Measurements from ENCODE around the gene TBX5.
"Not testable (repeated sequence)": the region's sequence is repeated elsewhere in the genome, so short reads cannot be mapped to it uniquely, and the experiment has no call there.

Gene TBX5

DNA sequence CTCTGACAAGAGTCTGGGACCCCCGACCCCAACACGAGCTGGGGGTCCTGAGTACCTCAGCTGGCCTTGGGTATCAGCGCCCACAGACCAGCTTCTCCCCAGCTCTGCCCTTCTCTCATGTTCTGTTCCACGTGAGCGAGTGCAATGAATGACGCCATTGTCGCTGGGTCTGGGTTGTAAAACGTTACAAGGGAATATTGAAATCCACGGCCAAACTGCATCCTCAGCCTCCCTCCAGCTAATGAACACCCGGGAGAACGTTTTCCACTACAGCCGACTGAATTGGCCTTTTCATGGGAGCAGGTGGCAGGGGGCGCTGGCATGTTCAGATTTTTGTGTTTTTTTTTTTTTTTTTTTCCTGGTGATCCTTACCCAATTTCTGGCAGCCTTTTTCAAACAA lies 34.7 kb downstream of the TBX5 start:
- DNase-seq: no peak

DNA sequence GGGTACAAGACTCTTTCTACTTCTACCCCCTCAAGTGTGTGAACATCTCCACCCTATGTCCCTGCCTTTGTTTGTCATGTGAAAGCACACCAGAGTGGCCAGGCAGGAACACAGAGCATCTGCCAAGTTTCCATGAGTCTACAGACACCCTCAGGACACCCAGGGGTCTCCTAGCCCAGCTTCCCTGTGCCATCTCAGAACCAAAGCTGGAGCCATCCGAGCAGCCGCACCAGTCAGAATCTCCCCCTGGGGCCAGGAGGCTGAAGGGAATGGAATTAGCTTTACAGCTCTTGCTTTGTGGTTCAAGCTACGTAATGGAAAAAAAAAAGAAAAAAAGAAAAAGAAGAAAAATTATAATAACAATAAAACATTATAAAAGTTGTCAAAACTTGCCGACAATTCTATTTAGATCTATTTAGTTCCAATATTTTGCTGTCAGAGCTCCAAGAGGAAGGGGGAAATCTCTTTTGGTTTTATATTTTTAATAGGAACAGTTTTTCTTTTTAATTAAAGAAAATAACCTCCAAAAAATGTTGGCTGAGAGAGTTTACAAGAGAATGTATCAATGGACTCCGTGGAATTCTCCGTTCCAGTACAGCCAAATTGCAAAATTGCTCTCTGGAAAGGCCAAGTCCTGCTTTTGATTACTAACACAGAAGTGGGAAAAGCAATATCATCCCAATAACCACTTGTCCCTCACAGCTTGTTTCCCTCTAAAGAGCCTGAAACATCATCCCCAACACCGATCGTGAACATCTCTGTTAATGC lies 37.1 kb downstream of the TBX5 start:
- DNase-seq: no peak

DNA sequence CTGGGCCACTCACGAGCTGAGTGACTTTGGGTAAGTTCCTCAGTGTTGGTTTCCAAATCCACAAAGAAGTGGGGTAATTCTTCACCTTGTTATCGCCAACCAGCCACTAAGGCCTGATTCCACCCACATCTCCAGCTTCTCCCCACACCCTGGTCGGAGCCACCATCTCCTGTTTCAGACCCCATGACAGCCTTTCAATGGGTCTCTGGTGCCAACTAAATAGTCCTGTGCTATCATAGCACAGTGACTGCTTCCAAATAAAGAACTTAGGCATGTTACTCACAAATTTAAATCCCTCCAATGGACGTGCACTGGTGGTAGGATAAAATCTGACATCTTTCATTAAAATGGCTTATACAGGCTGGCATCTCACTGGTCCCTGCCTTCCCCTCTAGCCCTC lies 44.0 kb downstream of the TBX5 start:
- no peak for DNase-seq

DNA sequence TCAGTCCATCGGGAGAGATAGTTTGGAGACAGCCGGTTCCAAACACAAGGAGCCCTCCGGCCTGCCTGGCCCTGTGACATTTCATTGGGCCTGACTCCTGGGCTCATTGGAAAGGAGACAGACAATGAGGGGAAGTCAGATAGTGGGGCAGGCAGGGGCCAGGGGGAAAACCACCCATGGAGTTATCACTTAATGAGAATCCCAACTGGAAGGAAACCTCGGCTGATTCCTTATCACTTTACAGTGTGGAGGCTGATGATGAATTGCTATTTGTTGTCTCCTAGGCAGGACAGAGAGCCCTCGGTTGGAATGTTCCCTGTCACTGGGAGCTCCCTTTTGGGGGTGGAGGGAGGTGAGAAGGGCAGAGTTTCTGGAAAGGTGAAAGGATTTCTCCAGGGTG lies 44.4 kb downstream of the TBX5 start:
- DNase-seq: no peak

DNA sequence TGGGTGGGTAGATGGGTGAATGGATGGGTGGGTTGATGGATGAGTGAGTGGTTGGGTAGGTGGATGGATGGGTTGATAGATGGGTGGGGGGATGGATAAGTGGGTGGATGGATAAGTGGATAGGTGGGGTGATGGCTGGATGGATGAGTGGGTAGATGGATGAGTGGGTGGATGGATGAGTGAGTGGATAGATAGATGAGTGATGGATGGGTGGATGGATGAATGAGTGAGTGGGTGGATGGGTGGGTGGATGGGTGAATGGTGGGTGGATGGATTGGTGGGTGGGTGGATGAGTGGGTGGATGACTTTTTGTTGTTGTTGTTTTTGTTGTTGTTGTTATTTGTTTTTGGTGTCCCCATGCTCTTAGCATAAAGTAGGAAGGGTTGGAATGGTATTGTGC lies 45.5 kb downstream of the TBX5 start:
- DNase-seq: no peak

DNA sequence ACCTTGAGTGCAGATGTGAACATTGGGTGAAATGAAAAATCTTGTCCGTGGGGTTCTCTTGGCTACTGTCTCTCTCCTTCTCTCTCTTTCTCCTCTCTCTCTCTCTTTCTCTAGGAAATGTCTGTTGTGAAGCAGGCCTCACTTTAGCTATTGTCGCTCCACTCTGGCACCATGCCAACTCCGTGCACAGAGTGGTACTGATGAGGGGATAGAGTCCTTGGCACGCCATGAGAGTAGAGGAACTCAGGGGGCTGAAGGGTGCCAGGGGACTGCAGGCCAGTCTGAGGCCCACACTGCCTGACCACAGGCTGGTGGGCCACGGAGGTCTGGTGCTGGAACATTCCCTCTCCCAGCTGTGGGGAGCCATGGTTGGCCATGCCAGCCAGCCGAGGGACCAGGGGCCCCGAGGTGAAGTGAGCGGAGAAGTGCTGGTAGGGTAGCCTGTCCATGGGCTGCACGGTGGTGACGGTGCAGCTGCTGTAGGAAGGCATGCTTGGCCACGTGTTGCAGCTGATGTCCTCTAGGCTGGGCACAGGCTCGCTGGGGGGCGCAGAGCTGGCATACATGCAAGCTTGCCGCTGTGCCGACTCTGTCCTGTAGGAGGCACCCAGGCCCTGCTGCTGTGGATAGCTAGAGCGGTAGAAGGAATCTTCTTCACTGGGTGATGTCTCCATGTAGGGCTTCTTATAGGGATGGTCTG lies 50.4 kb downstream of the TBX5 start:
- DNase-seq: no peak

DNA sequence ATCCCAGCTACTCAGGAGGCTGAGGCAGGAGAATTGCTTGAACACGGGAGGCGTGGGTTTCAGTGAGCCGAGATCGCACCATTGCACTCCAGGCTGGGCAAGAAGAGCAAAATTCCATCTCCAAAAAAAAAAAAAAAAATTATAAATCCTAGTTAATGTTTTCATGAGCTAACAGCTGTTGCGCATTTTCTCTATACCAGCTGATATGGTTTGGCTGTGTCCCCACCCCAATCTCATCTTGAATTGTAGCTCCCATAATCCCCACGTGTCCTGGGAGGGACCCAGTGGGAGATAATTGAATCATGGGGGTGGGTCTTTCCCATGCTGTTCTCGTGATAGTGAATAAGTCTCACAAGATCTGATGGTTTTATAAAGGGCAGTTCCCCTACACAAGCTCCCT lies 56.7 kb downstream of the TBX5 start:
- DNase-seq: not testable (repeated sequence)

DNA sequence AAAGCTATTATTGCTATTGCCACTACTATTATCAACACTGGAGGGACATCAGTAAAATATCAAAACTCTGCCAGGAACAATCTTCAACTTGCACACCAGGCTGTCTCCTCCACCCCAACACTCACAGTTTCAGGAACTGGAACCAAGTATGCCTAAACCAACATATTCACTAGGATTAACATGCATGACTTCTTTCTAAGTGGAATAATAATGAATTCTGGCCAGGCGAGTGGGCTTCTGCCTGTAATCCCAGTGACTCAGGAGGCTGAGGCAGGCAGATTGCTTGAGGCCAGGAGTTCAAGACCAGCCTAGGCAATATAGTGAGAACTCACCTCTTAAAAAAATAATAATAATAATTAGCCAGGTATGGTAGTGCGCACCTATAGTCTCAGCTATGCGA lies 58.1 kb downstream of the TBX5 start:
- DNase-seq: no peak

DNA sequence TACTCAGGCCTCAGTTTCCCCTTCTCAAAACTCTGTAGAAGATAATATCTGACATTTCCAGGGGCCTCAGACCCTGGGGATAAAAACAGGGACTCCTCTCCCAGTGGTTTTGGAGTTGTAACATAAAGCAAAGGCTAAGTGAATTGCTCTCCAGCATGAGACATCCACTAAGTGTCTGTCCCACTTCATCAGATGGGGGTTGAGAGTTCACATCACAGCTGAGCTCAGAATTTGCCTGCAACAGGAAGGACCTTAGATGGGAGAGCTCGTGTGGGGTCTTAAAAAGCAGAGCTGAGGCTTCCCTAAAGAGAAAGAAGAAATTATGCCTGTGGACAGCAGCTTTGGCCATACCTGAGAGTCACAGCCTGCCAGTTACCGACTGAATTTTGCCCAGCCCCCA lies 61.1 kb downstream of the TBX5 start:
- DNase-seq: no peak

DNA sequence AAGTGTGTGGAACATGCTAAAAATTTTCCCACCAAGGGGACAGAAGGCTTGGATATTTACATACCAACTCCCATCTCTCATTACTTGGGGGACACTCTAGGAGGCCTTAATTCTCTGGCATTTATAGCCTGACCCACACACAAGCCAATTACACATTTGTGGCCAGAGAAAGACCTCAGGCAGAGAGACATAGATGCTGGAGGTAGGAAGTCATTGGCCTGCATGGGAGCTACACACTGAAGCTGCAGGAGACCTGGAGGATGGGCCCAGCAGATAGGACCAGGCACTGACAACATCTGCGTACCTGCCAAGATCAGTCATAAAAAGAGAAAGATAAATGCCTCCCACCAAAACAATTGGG lies 61.7 kb downstream of the TBX5 start:
- DNase-seq: no peak

DNA sequence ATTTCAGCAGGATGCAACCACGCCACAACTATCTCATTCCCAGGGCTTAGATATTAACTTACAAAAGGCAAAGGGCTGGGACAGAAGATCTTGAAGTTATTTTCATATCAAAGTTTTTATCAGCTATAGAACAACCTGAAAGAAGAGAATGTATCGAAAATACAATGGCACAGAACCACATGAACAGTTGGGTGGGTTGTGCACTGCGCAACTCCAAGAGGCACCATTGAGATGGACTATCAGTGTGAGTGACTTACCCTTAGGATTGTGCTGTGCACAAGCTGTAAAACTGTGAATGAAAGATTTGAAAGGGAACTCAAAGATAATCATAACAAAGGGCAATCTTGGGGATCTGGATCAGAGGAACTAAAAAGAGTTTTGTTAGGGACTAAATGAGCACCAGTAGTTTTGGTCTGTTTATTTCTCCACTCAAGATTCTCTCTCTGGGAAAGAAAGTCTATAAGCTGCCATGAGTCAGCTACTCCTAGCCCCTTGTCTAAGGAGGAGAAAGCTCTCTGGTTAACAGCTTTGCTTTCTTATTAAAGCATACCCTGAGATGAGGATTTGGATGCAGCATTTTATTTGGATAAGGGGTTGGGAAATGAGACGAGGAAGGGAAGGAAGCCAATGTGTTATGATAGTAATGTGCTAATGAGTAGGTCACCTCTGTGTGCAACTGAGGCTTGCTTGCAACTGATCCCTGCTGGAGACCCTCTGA lies 62.2 kb downstream of the TBX5 start:
- DNase-seq: no peak

DNA sequence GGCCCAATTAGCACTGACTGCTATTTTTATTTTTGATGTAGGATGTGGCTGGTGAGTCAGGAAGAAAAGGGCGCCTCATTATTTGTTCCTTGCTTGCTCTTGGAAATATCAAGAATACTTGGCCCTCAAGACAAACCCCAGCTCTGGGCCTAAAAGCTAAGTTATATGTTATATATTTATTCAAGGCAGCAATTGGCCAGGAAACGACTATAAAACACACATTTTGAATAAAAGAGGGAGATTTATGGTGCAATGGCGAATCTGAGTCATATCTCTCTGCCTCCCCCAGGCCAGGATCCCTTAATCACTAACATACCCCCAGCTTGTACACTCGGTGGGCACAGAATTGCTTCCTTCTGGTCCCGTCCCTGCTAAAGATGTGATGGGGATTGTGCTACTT lies 63.3 kb downstream of the TBX5 start:
- DNase-seq: no peak

DNA sequence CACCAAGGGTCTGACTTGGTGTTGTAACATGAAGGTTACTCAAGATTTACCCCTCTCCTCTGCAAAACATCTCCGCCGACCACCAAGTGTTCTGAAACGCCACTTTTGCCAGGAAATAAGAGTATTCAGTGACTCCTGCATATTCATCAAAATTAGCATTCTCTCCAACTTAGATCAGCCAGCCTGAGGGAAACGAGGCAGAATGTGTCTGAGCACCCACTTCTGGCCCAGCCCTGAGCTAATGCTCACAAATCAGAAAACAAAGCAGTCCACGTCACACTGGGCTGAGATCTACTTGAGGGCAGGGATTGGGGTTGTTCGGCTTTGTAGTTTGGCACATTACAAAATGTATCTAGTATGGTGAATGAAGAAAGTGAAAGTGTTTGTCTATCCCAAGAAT lies 64.3 kb downstream of the TBX5 start:
- no peak for DNase-seq

DNA sequence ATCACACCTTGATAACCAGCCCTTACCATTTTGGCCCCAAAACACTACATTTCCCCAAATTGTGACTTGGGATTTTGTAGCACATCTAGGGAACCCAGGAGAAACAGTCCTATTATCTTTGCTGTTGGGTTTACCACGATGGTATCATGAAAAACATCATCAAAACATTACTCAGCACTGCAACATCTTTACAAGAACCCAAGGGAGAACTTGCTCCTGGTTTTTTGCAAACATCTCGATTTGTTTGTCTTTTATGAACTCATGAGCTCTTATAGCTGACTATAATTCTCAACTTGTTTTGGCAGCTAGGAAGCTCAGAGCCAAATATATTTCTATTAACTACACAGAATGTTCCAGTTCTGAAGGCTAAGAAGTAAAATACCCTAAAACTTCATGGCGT lies 65.7 kb downstream of the TBX5 start:
- DNase-seq: no peak

DNA sequence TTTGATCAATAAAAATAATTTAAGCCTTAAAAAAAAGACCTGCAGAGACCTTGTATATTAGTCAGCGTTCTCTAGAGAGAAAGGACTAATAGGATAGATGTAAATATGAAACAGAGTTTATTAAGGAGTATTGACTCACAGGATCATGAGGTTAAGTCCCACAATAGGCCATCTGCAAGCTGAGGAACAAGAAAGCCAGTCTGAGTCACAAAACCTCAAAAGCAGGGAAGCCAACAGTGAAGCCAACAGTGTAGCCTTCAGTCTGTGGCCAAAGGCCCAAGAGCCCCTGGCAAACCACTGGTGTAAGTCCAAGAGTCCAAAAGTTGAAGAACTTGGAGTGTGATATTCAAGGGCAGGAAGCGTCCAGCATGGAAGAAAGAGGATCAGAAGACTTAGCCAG lies 66.3 kb downstream of the TBX5 start:
- DNase-seq: no peak

DNA sequence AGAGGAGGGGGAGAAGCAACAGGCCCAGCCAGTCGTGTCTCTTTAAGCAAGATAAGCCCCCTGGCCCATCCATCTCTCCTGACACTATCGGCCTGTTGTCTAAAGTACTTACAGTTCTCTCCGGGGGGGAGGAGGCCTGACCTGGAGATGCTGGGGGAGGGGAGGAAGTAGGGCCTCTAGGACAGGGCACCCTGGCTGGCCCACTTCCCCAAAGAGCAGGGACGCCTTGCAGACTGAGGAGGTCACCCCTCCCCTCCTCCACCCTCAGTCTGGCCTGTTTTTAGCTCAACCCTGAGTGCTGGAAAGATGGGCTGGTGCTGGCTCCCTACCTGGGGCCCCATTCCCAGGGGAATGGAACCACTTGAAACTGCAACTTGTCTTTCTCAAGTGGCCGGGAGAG lies 70.3 kb downstream of the TBX5 start:
- no peak for DNase-seq

DNA sequence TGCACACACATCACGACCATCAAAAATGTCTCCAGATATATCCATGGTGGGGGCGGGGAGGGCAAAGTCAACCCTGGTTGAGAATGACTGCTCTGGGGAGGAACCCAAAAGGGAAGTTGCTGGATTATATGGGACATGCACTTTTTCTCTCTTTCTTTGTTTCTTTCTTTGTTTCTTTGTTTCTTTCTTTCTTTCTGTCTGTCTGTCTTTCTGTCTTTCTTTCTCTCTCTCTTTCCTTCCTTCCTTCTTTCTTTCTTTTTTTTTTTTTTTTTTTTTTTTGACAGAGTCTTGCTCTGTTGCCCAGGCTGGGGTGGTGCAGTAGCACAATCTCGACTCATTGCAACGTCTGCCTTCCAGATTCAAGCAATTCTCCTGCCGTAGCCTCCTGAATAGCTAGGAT lies 71.5 kb downstream of the TBX5 start:
- DNase-seq: no peak

DNA sequence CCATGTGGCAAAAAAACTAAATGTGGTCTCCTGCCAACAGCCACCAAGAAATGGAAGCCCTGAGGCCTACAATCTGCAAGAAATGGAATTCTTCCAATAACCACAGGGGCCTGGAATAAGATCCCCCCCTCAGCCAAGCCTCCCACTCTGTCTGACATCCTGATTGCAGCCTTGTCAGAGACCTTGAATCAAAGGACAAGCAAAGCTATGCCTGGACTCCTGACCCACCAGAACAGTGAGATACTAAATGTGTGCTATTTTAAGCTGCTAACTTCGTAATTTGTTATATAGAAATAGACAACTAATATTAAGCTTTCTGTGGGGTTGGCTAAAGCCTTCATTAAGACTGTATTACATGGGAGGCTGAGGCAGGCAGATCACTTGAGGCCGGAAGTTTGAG lies 77.7 kb downstream of the TBX5 start:
- no peak for DNase-seq

DNA sequence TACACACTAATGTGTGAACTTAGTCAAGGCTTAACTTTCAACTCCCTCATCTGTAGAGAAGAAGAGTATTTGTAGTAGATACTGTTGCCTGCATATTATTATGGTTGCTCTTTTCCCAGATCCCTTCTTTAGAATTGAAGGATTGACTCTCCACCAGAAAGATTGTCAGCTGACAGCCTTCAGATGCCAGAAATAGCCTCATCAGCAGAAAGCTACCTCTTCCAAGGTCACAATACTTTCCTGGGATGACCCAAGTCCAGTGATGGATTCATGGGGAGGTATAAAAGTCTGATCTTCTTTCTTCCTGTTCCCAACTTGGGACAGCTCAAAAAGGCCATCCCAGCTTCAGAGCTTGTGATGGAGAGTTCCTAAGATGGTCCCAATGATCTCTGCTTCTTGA lies 78.2 kb downstream of the TBX5 start:
- no peak for DNase-seq

DNA sequence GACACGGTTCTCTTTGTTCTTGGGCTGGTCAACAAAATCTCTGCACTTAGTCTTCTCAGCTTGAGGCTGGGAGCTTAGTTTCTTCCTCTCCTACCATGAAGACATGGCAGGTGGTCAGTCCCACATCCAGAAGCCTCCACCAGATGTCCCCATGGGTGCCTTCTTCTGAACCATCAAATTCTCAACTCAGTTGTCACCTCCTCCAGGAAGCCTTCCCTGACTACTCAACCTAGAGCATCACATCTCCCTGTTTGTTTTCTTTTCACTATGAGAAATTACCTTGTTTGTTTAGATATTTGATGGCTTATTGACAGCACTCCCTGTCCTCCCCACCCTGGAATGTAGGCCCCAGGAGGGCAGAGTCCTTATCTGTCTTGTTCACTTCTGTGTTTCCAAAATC lies 84.4 kb downstream of the TBX5 start:
- no peak for DNase-seq

DNA sequence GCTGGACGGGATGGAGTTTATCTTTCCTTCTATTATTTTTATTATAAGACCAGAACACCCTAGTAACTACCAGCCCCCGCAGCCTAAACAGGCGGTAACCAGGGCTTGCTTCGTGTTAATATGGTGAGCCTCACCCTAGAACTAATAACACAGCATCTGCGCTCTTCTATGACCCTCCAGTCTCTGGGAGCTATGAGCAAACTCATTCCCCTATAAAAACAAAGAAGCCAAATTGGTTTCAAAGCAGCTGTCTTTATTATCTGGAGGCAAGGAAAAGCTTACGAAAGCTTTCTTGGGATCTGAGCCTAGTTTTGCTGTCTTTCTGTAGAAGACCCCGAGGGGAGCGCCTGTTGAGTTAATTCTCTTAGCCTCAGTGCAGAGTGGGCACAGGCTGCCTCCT lies 85.0 kb downstream of the TBX5 start:
- no peak for DNase-seq

DNA sequence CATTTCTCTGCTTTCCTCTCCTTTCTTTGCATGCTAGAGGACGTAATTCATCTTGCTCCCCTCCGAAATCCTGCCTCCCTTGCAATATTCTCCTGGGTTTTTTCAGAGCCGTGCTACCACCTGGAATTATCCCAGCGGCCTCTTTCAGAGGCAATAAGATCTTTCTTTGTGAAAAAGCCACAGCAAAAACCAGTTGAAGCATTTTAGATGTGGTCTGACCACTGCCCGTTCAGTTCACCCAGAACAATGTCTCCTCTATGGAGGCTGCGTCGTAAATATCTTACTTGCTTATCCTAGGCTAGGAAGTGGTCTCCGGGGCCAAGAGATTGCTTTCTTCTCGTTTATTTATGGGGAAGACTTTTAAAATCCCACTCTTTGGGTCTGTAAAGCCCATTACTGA lies 85.8 kb downstream of the TBX5 start:
- no peak for DNase-seq

DNA sequence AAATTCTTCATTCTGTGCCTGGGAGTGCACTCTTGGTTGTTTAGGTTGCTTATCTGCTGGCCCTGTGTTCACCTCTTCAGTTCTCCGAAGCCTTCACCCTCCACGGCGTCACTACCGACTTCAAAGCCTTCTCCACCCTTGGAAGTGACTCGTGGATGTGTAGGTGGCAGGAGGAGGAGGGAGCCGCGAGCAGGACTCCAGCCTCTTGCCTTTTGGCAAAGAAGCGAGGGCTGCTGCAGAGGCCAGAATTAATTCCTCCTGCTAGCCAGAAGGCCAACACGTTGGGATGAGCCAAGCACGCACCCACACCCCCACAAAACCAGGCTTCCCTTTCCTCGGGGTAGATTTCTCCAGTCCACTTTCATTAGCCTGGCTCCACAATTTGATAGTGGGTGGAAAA lies 86.5 kb downstream of the TBX5 start:
- DNase-seq: no peak

DNA sequence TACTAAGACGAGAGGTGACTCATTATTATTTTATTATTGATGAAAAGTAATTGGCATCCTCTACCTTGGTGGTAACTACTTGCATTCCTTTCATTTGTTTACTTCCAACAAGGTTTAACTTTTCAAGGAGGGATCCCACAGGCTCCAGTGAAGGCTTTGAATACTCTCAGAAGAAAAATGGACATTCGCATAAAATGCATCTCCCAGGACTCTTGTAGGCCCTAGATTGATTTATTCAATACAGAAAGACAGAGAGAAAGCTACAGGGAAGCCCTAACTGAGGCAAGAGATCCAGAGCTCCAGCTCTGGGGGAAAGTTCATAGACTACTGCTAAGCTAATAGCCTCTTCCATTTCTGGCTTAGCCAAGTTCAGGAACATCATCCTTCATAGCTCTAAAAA lies 87.0 kb downstream of the TBX5 start:
- DNase-seq: no peak

Data from suppressor macrophage treated with lipopolysaccharide for 4 hours (primary cell).